ENCODE measurements around the gene OR52R1.
"Not testable (repeated sequence)": the region's sequence is repeated elsewhere in the genome, so short reads cannot be mapped to it uniquely, and the experiment has no call there.

Gene OR52R1

DNA sequence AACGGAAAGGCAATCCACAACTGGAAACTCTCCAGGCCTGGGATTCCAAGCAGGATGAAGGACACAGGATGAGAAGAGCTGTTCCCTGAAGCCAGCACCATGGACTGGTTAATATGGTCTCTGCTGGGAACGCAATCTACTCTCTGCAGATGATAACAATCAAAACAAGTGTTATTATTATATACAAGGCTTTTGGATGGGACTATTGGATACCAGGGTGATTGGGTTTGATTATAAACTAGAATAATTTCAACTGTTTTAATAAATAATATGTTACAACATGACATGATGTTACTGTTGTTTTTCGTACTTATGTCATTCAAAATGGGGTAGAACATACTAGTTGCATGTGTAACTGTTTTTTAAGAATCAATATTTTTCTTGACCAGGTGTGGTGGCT, at the start of gene OR52R1:
Gene OR52R1, minus strand, starts transcription at position 101 of the 400 bp plus-strand sequence. Its CDS starts 0 bp downstream, at position 101.
- DNase-seq: no peak

GRCh38 chr11:4851033-4851432, 46.9 kb upstream of the OR52R1 start:
- DNase-seq: no peak

- DNase-seq: no peak
Observed at GRCh38 chr11:4848908-4849532, 44.8 kb upstream of the OR52R1 start, which contains the start of gene OR51S1. Gene OR51S1 (minus strand): TSS chr11:4849208. CDS start chr11:4849208, 0 bp downstream.

DNA sequence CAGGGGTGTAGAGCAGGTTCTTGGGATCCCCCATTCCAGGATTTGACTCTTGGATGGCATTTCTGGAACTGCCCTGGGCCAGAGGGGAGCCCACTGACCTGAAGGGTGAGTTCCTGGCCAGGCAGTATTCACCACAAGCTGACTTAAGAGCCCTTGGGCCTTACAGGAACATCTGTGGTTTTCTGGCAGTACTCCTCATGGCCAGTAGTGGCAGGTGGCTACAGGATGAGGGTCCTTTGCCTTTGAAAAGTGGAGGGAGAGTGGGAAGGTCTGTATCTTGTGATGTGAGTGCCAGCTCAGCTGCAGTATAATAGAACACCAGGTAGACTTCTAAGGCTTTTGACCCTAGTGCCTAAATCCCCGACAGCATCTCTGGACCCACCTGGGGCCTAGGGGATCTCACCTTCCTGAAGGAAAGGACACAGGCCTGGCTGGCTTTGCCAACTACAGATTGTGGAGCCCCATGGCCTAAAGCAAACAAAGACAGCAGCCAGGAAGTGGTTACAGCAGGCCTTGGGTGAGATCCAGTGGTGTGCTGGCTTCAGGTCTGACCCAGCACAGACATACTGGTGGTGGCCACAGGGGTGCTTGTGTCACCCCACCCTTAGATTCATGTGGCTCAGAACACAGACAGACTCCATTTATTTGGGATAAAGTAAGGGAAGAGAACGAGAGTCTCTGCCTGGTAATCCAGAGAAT, 35.8 kb upstream of the OR52R1 start:
- DNase-seq: no peak

- no peak for DNase-seq
Observed at GRCh38 chr11:4830909-4831308, 26.7 kb upstream of the OR52R1 start.

DNA sequence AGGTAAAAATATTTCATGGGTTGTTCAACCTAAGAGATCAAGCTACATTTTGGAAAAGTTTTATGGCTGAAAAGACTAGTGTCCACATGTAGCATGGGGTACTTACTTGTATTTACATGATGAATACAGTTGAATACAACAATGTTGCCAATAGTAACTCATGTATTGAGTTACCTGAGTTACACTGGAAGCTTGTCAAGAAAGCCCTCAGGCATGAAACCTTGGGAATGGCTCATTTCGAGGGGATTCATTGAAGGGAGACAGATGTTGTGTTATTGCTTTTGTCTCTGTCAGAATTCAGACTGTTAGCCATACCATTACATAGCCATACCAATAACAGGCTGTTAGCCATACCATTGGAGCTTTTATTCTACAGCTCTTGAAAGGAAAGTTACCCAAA, 26.2 kb upstream of the OR52R1 start:
- no peak for DNase-seq

DNA sequence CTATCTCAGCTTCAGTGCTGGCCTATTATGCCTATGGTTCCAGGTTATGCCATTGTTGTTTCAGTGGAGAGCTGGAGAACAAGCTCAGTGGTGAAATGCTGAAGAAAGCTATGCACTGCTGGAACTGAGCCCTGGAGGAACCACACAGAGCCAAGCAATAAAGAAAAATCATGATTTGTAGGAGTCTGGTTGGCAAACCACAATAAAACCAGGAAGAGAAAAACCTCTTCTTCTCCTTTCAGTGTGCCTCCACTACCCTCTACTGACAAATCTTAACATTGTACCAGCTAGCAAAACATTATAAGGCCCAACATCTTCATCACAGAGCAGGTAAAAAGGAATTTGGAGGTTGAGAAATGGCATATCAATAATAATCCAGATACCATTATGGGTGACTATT, 22.2 kb upstream of the OR52R1 start:
- no peak for DNase-seq

DNA sequence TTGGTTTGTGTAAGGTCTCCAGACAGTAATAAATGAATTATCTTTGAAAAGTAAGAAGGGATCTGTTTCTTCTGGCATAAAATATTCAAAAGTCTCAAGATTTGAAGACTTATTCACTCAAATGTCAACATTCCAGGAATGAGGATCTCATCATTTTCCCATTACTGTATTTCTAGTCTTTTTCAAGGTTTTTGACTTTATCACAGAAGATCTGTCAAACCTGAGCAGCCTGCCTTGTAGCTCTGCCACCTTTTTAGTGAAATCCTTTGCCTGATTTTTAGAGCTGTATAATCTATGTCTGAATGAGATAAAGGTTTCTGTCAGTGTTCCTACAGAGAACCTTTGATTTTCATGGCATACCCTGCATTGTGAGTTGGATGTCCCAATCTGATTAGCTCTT, 21.0 kb upstream of the OR52R1 start:
- no peak for DNase-seq

- no peak for DNase-seq
Observed at GRCh38 chr11:4821021-4821420, 16.8 kb upstream of the OR52R1 start, which contains the start of gene OR51F2. Gene OR51F2 (plus strand): TSS chr11:4821321. CDS start chr11:4821422, 101 bp downstream.

GRCh38 chr11:4809246-4809645, 5.1 kb upstream of the OR52R1 start:
- no peak for DNase-seq

GRCh38 chr11:4808476-4808875, 4.3 kb upstream of the OR52R1 start:
- DNase-seq: no peak

- DNase-seq: not testable (repeated sequence)
Observed at GRCh38 chr11:4801316-4801715, 2.9 kb downstream of the OR52R1 start.

DNA sequence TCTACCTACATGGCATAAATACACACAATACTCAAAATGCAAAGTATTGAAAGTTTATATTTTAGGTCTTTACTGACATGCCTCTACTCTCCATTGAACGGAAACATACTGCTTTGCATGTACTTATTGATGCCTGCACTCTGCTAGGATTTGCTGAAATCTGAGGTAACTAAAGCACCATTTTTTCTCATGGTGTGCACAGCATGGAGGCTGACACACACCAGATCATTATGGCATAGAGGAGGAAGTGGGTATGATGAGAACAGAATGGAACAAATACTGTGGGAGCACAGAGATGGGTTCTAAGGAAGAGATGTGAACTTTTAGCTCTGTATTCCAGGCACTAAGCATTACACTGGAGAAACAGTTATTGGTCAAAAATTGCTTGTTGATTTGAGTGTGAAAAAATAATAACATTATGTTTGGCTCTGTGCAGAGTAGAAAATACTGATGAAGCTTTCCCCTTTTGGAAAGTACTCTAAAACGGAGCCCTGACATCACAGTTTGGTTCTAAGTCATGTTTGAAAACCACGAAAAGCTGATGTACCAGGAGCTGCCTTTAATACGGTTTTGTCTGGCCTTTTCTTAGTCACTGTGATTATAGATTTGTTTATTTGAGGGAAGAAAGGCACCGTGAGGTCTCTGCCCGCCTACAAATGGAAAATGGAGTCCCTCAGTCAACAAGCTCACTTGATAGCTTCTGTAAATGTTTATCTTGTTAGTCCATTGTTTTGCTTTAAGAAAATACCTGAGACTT, 5.6 kb downstream of the OR52R1 start:
- DNase-seq: no peak

DNA sequence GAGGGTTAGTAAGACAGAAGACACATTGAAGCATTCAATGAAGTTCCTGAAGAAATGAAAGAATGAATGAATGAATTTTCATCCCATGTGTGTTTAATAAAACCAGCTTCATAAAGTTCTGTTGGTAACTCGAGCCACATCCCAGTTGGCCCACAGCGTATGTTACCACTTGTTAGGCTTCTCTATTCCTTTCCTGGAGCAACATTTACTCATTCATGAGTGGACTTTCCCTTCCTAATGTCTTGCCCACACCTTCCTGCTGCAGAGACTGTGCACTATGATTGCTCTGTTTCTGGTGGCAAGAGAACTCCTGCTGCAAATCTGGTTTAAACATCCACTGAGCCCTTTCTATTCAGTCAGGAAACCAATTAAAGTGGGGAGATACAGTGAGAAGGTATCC, 7.0 kb downstream of the OR52R1 start:
- no peak for DNase-seq

- no peak for DNase-seq
Observed at GRCh38 chr11:4782454-4782853, 21.7 kb downstream of the OR52R1 start.

- DNase-seq: no peak
Observed at GRCh38 chr11:4769838-4770237, 34.3 kb downstream of the OR52R1 start, which contains the start of gene OR51F1. Gene OR51F1 (minus strand): TSS chr11:4769938. CDS start chr11:4769938, 0 bp downstream.

- no peak for DNase-seq
Observed at GRCh38 chr11:4768094-4768493, 36.1 kb downstream of the OR52R1 start.

DNA sequence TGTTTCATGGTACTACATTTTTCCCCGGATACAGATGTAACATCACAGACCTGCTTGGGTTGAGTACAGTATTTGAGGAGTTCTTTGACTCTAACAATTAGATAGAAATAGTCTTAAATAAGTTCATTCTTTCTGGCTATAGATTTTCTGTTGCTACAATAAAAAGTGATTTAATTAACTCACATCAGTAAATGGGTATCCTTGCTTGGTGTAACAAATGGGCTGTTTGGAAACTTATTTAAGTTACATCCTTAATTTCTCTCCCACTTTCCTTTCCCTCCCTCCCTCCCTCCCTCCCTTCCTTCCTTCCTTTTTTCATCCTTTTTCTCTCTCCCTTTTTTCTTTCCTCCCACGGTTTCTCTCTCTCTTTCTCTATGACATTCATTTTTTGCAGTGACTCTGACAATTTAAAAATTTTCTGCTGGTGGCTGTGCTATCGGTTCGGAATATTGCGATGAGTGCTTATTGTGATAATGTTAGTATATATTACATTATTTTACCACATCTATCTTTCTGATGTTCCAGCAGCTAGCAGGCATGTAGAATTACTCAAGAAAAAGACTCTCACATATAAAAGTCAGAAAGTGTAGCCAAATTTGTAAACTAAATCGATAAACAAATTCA, 37.6 kb downstream of the OR52R1 start:
- DNase-seq: no peak

GRCh38 chr11:4763096-4763495, 41.1 kb downstream of the OR52R1 start:
- no peak for DNase-seq

Measured in MV-4-11 (cell line).